GM12874 (cell line): ENCODE data around the gene CA11.
A peak's percentile ranks its signal among the peaks of the same experiment; 100 is the strongest.

Experiments used
- CTCF ChIP-seq: IDR thresholded peaks from 2 replicates; pipeline ENCODE4 v1.5.1; 2011; ENCODE audit warnings: low read depth, mild to moderate bottlenecking, control low read depth, low read length, moderate library complexity; ENCODE audit not compliant: insufficient read depth

Gene CA11

GRCh38 chr19:48646001-48646721, at the start of gene CA11:
TSS of gene CA11 (minus strand) at chr19:48646187. CDS start at chr19:48645632, 555 bp downstream.
- peak; percentile 91 for TF ChIP-seq CTCF

- no peak for TF ChIP-seq CTCF
Measured at GRCh38 chr19:48689449-48689848, 43.5 kb upstream of the CA11 start.

- TF ChIP-seq CTCF, result no peak
Measured at GRCh38 chr19:48687776-48688175, 41.8 kb upstream of the CA11 start.

GRCh38 chr19:48686088-48686487, 40.1 kb upstream of the CA11 start:
- TF ChIP-seq CTCF, result no peak

- TF ChIP-seq CTCF, result no peak
Measured at GRCh38 chr19:48685583-48685982, 39.6 kb upstream of the CA11 start.

GRCh38 chr19:48683349-48683748, 37.4 kb upstream of the CA11 start:
- no peak for TF ChIP-seq CTCF

GRCh38 chr19:48681127-48681470, 35.1 kb upstream of the CA11 start:
- no peak for TF ChIP-seq CTCF
